SKM-1 (cell line): ENCODE measurements around the gene SPTBN5.

ENCODE experiments used
- DNase-seq: peaks from one replicate; lab custom pipeline; 2025; ENCODE audit not compliant: unreplicated experiment; lab: John Stamatoyannopoulos, UW

Gene SPTBN5

GRCh38 chr15:41926185-41927056 is 32.6 kb upstream of the SPTBN5 start:
- DNase-seq, result no peak

DNA sequence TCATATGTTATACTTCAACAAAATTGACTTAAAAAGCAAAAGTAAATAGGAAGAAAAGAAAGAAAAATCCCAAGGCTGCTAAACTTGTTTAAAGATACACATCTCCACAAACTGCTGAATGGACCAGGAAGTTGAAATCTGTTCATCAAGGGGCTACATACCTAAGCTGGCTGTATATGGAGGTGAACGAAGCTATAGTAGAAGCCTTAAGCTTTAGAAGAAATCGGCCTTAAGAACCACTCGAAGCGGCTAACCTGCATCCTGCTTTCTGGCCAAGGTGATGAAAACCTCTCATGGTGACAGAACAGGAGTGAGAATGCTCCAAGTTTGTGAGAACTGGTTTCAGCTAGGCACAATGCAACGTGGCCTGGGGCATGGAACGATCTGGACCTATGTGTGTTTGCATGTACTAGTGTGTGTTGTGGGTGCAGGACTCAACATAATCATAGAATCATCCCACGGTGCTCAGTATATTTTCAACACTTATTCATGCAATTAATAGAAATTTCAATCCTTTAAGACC is 31.3 kb upstream of the SPTBN5 start:
- DNase-seq, result no peak

DNA sequence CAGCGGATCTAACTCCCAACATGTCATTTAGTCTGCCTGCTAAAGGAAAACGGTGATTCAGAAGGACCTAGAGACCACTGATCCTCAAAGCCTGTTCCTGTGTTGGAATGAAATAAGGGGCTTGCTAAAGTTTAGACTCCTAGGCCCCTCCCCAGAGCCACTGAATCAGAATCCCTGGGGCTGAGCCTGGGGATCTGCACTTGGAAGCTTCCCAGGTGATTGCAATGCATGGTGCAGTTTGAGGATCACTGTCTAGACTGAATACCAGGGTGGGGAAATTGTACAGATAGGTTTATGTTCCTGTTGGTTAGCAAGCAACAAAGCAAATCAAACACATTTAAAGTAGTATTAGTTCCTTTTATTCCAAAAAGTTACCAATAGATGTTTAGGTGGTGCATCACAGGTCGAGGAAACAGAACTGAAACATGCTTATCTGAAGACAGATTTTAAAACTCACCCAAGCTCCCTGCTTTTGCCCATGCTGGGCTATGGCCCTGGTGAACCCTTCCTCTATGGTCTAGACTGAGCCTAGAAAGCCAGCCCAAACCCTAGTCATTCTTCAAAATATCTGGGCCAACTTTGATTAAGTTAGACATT is 29.6 kb upstream of the SPTBN5 start:
- DNase-seq, result no peak

GRCh38 chr15:41922353-41922752 is 28.5 kb upstream of the SPTBN5 start:
- DNase-seq, result no peak

DNA sequence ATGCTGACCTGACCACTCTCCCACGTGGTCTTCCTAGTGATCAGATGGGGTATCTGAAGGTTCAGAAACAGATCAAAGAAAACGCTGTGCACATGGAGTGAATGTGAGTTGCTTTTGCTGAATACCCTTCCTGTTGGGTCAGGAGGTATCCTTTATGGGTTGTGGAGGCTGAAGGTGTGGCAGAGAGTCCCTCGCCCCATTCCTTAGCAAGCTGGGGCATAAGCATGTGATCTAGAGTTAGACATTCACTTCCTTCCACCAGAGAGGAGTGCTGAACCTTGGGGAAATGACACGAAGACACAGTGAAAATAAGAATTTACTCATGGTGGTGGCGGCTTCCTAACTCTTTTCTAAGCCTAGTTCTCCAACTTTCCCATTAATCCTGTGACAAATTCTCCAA is 27.8 kb upstream of the SPTBN5 start:
- no peak for DNase-seq

GRCh38 chr15:41921167-41921566 is 27.3 kb upstream of the SPTBN5 start:
- DNase-seq, result no peak

DNA sequence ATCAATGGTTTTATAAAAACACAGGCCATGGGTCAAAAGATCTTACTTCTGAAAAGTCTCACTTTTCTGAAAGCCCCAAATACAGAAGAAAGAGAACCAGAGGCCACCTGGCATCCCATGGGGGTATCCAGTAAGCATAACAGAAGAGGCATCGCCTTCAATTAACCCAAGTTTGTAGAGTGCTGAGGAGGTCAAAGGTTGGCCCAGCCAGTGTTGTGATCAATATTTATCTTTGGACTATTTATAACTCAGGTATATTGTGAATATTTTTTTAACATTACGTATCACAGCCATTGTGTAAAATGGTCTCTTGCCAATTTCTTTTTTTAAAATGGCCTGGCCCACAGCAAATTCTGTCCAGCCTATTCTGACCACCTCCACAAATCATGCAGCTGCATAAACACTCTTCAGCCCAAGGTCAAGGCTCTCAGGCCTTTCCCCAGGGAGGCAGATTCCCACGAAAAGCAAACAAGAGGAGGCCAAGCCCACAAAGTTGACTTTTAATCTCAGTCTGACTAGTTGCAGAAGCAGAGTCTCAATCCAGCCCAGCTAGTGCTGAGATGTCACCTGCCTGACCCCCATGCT is 26.2 kb upstream of the SPTBN5 start:
- DNase-seq, result no peak

- DNase-seq, result no peak
Observed at GRCh38 chr15:41919201-41919820, 25.5 kb upstream of the SPTBN5 start.

- no peak for DNase-seq
Observed at GRCh38 chr15:41918506-41919126, 24.8 kb upstream of the SPTBN5 start.

DNA sequence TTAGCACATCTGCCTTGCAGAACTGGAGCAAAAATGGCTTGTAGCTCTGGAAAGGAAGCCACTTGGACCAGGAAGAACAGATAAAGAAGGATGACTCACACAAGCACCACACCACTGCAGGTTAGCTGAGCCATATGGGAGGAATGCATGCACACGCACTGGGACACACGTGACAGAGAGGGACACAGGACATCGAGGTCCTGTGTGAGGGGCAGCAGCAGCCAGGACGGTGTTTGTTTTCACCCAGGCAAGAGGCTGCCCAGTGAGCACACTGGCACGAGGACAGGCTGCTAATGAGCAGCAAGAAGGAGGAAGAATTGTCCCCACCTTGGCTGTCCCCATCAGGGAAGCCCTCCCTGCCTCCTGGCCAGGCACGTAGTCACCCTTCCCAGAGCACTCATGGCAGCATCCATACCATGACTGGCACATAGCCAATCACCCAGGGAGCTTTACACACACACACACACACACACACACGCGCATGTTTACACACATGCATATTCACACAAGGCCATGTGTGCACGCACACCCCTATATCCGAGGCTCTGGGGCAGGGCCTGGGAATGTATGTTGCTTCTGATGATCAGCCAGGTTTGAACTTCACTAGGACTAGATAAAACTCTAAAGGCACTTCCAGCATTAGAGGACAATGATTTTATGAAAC is 24.0 kb upstream of the SPTBN5 start:
- DNase-seq, result no peak

GRCh38 chr15:41915255-41915994 is 21.6 kb upstream of the SPTBN5 start:
- peak; percentile 25 for DNase-seq

GRCh38 chr15:41914411-41914810 is 20.6 kb upstream of the SPTBN5 start:
- no peak for DNase-seq

DNA sequence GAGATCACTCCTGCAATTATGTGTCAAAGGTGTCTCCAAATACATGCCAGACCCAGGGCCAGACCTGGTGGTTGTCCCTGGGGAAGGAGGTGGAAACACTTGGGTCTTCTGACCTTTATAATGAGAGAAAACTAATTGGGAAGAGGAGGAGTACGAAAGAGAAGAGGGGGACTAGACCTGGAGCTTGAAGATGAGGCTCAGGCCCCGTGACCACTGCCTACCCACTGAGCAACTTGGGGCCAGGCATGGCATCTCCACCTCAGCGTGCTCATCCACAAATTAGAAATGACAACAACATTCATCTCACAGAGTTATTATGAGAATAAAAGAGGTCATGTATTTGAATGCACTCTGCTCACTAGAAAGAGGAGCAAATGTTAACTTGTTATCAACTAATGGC is 19.4 kb upstream of the SPTBN5 start:
- DNase-seq, result no peak

DNA sequence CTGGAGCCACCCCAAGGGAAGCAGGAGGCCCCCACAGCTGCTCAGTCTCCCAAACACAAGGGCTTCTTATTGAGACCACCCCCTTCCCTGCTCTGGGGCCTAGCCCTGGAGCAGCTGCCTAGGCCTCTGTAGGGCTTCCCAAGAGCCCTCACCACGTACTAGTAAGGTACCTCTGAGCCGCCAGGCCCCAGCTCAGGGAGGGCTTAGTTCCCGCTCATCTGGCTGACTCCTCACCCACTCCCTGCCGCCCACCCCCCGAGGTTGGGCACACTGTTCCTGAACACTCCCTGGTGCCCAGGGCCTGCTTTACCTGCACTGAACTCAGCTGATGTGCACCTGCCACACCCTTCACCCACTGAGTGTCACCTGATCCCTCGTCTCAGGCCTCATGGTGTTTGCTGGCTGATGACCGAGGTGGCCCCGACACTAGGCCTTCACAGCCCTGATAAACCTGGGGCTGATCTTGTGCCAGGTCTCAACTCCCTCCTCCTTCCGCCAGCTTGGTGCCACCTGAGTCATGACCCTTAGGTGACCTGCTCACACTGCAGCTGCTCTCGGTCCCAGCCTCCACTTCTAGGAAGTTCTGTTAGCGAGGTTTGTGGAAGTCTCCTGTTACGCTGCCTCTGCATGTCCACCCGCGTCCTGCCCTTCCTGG is 18.0 kb upstream of the SPTBN5 start:
- DNase-seq, result no peak

GRCh38 chr15:41908736-41909461 is 15.0 kb upstream of the SPTBN5 start:
- no peak for DNase-seq

DNA sequence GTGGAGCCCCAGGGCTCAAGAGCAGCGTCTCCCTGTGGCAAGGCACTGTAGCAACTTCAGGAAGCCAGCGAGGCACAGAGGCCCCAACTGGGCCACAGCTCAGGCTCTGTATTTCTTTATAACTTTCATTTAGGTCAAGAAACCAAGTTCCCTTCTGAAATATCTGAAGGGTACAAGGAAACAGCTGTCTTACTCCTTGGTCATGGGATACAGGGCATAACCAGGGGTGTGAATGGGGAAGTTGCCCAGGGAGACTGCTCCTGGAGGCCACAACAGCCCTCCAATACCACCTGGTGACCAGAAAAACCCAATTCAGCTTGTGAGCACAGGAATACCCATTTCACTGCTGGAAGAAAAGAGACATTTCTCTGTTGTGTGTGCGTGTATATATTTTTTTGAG is 13.3 kb upstream of the SPTBN5 start:
- no peak for DNase-seq

DNA sequence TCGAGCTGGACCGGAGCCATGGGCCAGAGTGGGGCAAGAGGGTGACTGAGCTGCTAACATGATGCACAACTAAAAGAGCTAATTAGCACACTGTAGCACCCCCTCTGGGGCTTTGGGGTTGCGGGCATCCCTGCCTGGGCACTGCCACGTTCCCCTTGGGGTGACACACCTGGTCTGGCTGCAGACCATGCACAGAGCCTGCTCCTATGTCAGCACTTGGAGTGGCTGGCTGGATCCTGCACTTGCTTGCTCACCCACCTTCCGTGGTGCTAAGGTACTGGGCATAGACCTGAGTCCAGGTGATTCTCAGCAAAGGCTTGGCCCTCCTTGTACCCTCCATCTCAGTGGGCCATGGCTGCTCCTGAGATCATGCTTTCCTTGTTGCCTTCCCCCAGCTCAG is 12.8 kb upstream of the SPTBN5 start:
- no peak for DNase-seq

GRCh38 chr15:41905036-41905793 is 11.4 kb upstream of the SPTBN5 start:
- no peak for DNase-seq
